Large intestine (tissue), 3 donors: ENCODE measurements around the gene ARFRP1. TPM values are rescaled to one million over a fixed set of nuclear protein-coding genes. Genes with fewer than 3 reads are reported as not detected.
"Not testable (repeated sequence)": the region's sequence is repeated elsewhere in the genome, so short reads cannot be mapped to it uniquely, and the experiment has no call there.

Source experiments
- DNase-seq, 2 donors: peaks; one replicate each; pipeline versions ENCODE4 v3.0.0 to v3.0.0-alpha.2; 2013
- H3K27ac ChIP-seq: one replicate; pipeline ENCODE4 v1.5.1; 2013; ENCODE audit warnings: low read length
- H3K27me3 ChIP-seq: 2 replicates; pipeline ENCODE4 v1.6.1; 2013; ENCODE audit warnings: low read length; ENCODE audit not compliant: control insufficient read depth, insufficient read depth
- H3K36me3 ChIP-seq: 2 replicates; pipeline ENCODE4 v1.6.1; 2013; ENCODE audit warnings: low read length; ENCODE audit not compliant: control insufficient read depth, insufficient read depth
- H3K4me1 ChIP-seq: one replicate; pipeline ENCODE4 v1.6.1; 2013; ENCODE audit warnings: low read length; ENCODE audit not compliant: control insufficient read depth, insufficient read depth
- H3K4me3 ChIP-seq: one replicate; pipeline ENCODE4 v1.5.1; 2013; ENCODE audit warnings: low read length
- H3K9me3 ChIP-seq: one replicate; pipeline ENCODE4 v1.6.1; 2013; ENCODE audit warnings: mild to moderate bottlenecking, low read depth, low read length, moderate library complexity; ENCODE audit not compliant: control insufficient read depth
- WGBS: methylation state at CpG from one replicate; pipeline ENCODE4 v1.1.5; 2013; ENCODE audit warnings: low lambda C conversion rate; ENCODE audit not compliant: insufficient coverage; 5-methylcytosine and 5-hydroxymethylcytosine counted together
- polyA plus RNA-seq: library from polyadenylated mRNA; unstranded; fragments of 120-200 nt; gene quantifications from one replicate; pipeline ENCODE4 v1.2.1, GENCODE V29; 2013

Gene ARFRP1
- polyA plus RNA-seq, 1 donor: 22.2 TPM

DNA sequence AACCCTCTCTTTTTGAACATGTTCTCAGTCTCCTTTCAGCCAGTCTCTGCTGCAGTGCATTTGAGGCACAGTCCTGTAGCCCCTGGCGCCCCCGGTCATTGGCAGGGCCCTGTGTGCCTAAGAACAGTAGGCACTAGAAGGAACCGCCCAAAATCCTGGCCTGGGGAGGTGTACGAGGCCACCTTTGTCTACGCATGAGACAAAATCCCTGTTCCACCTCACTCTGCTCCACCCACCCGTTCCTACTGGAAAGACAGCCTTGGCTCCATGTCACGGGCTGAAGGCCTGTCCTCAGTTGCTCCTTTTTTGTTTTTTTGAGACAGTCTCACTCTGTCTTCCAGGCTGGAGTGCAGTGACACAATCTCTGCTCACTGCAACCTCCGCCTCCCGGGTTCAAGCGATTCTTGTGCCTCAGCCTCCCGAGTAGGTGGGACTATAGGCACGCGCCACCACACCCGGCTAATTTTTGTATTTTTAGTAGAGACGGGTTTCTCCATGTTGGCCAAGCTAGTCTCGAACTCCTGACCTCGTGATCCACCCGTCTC is 22.5 kb upstream of the ARFRP1 start:
- Histone ChIP-seq H3K36me3 (peaks cover 25% of the 10 kb centered on the region), H3K4me1 (peaks cover 13% of the 10 kb centered on the region)
- not testable (repeated sequence) for H3K27me3 ChIP-seq, DNase-seq, H3K4me3 ChIP-seq, H3K9me3 ChIP-seq, H3K27ac ChIP-seq
- WGBS: no CpG with 5 or more reads among the region's 18 CpGs

DNA sequence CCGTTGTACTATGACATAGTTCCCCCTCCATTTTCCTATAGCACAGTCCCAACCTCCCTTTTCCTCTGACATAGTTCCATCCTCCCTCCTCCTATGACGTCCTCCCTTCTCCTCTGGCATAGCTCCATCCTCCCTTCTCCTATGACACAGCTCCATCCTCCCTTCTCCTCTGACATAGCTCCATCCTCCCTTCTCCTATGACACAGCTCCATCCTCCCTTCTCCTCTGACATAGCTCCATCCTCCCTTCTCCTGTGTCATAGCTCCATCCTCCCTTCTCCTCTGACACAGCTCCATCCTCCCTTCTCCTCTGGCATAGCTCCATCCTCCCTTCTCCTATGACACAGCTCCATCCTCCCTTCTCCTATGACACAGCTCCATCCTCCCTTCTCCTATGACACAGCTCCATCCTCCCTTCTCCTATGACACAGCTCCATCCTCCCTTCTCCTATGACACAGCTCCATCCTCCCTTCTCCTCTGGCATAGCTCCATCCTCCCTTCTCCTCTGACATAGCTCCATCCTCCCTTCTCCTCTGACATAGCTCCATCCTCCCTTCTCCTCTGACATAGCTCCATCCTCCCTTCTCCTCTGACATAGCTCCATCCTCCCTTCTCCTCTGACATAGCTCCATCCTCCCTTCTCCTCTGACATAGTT is 15.3 kb upstream of the ARFRP1 start:
- WGBS: 83% methylated on average over 1 of the region's 2 CpGs
- not testable (repeated sequence) for H3K4me3 ChIP-seq, H3K27me3 ChIP-seq, H3K4me1 ChIP-seq, H3K27ac ChIP-seq, DNase-seq
- Histone ChIP-seq H3K9me3 (peaks cover 26% of the 10 kb centered on the region), H3K36me3 (peaks cover 26% of the 10 kb centered on the region)

DNA sequence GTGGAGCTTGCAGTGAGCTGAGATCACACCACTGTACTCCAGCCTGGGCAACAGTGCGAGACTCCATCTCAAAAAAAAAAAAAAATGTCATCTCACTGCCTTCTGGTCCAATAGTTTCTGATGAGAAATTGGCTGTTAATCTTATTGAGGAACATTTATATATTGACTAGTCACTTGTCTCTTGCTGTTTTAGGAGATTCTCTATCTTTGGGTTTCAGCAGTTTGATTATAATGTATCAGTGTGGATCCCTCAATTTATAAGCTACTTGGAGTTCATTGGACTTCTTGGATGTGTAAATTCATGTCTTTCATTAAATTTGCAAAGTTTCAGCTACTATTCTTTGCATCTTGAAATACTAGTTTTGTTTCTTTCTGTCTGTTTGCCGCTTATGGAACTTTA is 11.2 kb upstream of the ARFRP1 start:
- no peak for DNase-seq
- peaks cover 38% of the 10 kb centered on the region for H3K36me3 ChIP-seq
- no peaks in the 10 kb centered on the region for H3K27me3 ChIP-seq
- no peak overlapping the region for H3K27ac ChIP-seq
- H3K4me3 ChIP-seq: no peak overlapping the region
- H3K9me3 ChIP-seq: peaks cover 26% of the 10 kb centered on the region
- WGBS: 100% methylated on average over 1 of the region's 2 CpGs
- no peaks in the 10 kb centered on the region for H3K4me1 ChIP-seq

DNA sequence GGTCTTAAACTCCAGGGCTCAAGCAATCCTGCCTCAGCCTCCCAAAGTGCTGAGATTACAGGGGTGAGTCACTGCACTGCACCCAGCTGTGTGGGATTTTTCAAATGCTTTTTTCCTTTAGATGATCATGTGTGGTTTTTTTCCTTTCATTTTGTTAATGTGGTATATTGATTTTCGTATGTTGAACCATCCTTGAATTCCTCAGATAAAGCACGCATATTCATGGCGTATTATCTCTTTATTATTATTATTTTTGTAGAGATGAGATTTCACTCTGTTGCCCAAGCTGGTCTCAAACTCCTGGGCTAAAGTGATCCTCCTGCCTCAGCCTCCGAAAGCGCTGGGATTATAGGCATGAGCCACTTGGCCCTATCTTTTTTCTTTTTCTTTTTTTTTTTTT is 7.1 kb upstream of the ARFRP1 start:
- no peak for DNase-seq
- Histone ChIP-seq H3K27me3 (no peaks in the 10 kb centered on the region), H3K9me3 (peaks cover 25% of the 10 kb centered on the region), H3K4me1 (no peaks in the 10 kb centered on the region), H3K27ac (no peak overlapping the region), H3K4me3 (no peak overlapping the region), H3K36me3 (peaks cover 47% of the 10 kb centered on the region)
- WGBS: 98% methylated on average over 5 of the region's 5 CpGs

DNA sequence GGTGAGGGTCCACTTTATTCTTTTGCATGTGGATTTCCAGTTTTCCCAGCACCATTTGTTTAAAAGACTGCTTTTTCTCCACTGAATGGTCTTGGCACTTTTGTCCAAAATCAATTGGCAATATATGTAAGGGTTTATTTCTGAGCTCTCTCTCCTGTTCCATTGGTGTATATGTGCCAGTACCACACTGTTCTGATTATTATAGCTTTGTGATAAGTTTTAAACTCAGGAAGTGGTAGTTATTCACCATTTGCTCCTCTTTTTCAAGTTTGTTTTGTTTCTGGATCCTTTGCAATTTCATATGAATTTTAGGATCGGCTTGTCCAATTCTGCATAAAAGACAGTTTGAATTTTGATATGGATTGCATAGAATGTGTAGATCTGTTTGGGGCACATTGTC is 4.4 kb upstream of the ARFRP1 start:
- peaks cover 6% of the 10 kb centered on the region for H3K4me1 ChIP-seq
- peaks cover 10% of the 10 kb centered on the region for H3K9me3 ChIP-seq
- peaks cover 34% of the 10 kb centered on the region for H3K36me3 ChIP-seq
- no peak overlapping the region for H3K27ac ChIP-seq
- no peaks in the 10 kb centered on the region for H3K27me3 ChIP-seq
- 100% methylated on average over 1 of the region's 1 CpG for WGBS
- no peak for DNase-seq
- H3K4me3 ChIP-seq: no peak overlapping the region

DNA sequence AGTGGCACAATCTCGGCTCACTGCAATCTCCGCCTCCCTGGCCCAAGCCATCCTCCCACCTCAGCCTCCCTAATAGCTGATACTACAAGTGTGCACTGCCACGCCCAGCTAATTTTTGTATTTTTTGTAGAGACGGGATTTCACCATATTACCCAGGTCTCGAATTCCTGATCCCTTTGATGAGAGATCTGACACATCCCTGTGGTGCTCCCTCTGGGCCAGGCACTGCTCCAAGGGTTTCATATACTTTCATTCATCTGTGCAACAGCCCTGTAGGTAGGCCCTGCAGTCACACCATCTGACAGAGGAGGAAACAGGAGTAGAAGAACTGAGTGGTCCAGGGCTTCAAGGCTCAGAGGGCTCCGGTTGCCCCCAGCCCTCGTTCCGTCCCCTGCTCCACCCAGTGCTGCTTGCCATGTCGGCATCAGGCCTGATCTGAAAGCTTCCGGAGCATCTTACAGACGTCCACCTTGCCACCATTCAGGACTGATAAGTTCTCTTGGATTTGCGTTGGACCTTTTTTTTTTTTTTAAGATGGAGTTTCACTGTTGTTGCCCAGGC is 3.4 kb upstream of the ARFRP1 start:
- Histone ChIP-seq H3K9me3 (peaks cover 10% of the 10 kb centered on the region), H3K27ac (no peak overlapping the region), H3K36me3 (peaks cover 39% of the 10 kb centered on the region), H3K4me1 (peaks cover 14% of the 10 kb centered on the region), H3K27me3 (no peaks in the 10 kb centered on the region), H3K4me3 (no peak overlapping the region)
- no peak for DNase-seq
- WGBS: 100% methylated on average over 1 of the region's 12 CpGs

DNA sequence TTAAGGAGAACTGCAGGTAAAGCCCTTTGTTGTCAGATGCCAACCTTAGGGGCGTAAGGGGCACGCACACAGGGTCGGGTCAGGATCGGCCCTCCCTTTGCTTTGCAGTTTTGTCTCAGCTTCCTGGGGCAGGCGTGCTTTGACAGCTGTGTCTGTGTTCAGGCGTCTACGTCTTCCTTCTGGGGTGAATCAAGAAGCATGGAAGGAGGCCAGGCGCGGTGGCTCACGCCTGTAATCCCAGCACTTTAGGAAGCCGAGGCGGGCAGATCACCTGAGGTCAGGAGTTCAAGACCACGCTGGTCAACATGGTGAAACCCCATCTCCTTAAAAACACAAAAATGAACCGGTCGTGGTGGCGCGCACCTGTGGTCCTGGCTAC is 1.4 kb upstream of the ARFRP1 start:
- Histone ChIP-seq H3K4me1 (peaks cover 17% of the 10 kb centered on the region), H3K27me3 (no peaks in the 10 kb centered on the region), H3K9me3 (no peaks in the 10 kb centered on the region), H3K27ac (no peak overlapping the region), H3K36me3 (peaks cover 53% of the 10 kb centered on the region), H3K4me3 (peak overlapping the region; percentile 74)
- no CpG with 5 or more reads among the region's 17 CpGs for WGBS
- no peak for DNase-seq

DNA sequence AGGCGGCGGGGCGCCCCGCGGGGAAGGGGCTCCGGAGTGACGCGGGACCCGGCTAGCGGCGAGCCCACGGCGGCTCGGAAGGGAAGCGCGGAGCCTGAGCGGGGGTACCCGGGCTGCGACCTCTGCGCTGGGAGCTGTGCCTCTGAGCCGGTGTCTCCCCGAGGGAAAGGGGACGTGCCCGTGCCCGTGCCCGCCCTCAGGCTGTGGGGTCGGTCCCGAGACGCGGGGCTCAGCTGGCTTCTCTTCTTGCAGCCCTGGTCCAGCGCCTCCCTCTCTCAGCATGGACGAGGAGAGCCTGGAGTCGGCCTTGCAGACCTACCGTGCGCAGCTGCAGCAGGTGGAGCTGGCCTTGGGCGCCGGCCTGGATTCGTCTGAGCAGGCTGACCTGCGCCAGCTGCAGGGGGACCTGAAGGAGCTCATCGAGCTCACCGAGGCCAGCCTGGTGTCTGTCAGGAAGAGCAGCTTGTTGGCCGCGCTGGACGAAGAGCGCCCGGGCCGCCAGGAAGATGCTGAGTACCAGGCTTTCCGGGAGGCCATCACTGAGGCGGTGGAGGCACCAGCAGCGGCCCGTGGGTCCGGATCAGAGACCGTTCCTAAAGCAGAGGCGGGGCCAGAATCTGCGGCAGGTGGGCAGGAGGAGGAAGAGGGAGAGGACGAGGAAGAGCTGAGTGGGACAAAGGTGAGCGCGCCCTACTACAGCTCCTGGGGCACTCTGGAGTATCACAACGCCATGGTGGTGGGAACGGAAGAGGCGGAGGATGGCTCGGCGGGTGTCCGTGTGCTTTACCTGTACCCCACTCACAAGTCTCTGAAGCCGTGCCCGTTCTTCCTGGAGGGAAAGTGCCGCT is 749 bp upstream of the ARFRP1 start:
- no CpG with 5 or more reads among the region's 67 CpGs for WGBS
- no peak overlapping the region for H3K27ac ChIP-seq
- H3K4me1 ChIP-seq: peaks cover 17% of the 10 kb centered on the region
- H3K36me3 ChIP-seq: peaks cover 55% of the 10 kb centered on the region
- DNase-seq: no peak
- no peaks in the 10 kb centered on the region for H3K27me3 ChIP-seq
- H3K4me3 ChIP-seq: peak overlapping the region; percentile 74
- no peaks in the 10 kb centered on the region for H3K9me3 ChIP-seq

DNA sequence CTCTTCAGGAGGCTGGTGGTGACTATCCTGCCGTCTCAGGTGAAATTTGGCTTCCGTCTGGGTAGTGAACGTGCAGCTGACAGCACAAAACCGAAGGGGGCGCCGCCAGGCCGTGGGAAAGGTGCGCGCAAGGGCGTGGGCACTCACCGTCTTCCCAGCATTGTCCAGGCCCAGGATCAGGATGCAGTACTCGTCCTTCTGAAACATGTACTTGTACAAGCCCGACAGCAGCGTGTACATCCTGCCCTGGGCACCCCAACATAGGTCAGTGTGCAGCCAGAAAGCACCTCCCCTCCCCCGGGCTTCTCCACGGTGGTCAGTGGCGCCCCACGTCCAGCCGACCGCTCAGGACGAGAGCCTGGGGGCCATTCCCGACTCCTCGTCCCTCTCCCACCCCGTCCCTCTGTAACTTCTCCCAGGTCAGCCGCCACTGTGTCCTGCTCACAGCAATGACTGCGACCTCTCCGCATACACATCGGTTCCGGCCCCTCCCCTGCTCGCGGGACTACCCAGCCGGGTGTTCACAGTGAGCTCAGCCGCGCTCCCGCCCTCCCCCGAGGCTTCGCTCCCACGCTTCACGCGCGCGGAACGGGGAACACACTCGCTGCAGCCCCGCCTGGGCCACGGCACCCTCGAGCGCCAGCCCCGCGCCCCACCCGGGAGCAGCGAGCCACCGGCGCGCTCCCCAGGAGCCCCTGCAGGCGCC is 771 bp downstream of the ARFRP1 start:
- Histone ChIP-seq H3K4me3 (peak overlapping the region; percentile 74), H3K27ac (peak overlapping the region; percentile 48), H3K36me3 (peaks cover 50% of the 10 kb centered on the region), H3K27me3 (no peaks in the 10 kb centered on the region), H3K9me3 (no peaks in the 10 kb centered on the region), H3K4me1 (peaks cover 17% of the 10 kb centered on the region)
- WGBS: no CpG with 5 or more reads among the region's 56 CpGs
- peak in 1 of 2 donors; percentile 50 for DNase-seq
